Endothelial cell of umbilical vein (primary cell): ENCODE results near the gene AQP2. TPM values are rescaled to one million over a fixed set of nuclear protein-coding genes. Genes with fewer than 3 reads are reported as not detected.

ENCODE experiments used
- BruUV-seq: library from RNA; stranded (reverse); fragments of 400-500 nt; replicated peaks from 2 replicates; lab custom pipeline; 2021; lab: Mats Ljungman, UMichigan
- CTCF ChIA-PET: fragments of 300-600, 350-600 bp; sonication (Branson Sonifier 250); formaldehyde crosslinking; loops from one replicate; lab custom pipeline; 2021; ENCODE audit warnings: antibody characterized with exemption, inconsistent platforms; lab: Charles Lee
- POLR2A ChIA-PET: fragments of 300-600, 350-600 bp; sonication (Branson Sonifier 250); formaldehyde crosslinking; loops from one replicate; lab custom pipeline; 2021; ENCODE audit warnings: antibody characterized with exemption, inconsistent platforms; lab: Charles Lee
- DNase-seq: peaks from one replicate; pipeline ENCODE4 v3.0.0-alpha.2; 2011; ENCODE audit warnings: low read depth, low spot score
- FAIRE-seq: peaks from 2 replicates; lab custom pipeline; 2011; peaks lifted over from hg19 to GRCh38; lab: Jason Lieb, UNC
- H2AFZ ChIP-seq: 2 replicates; pipeline ENCODE4 v1.6.0; 2012; ENCODE audit warnings: low read depth, low read length, control low read depth, inconsistent platforms
- H3K27ac ChIP-seq: 2 replicates; pipeline ENCODE4 v1.5.1; 2011; ENCODE audit warnings: low read depth, mild to moderate bottlenecking, control low read depth, low read length, moderate library complexity; ENCODE audit not compliant: insufficient read depth
- H3K27me3 ChIP-seq, 2 experiments: 2 replicates each; pipeline versions ENCODE4 v1.6.0 to v1.6.1; 2011; ENCODE audit warnings: low read length in 2 of 2, mixed read lengths in 1 of 2; ENCODE audit not compliant: control insufficient read depth in 2 of 2, insufficient read depth in 2 of 2
- H3K36me3 ChIP-seq, 2 experiments: 2 replicates in 1 of 2; 3 replicates in 1 of 2; pipeline ENCODE4 v1.5.1; 2011; ENCODE audit warnings: low read length in 2 of 2, mild to moderate bottlenecking in 1 of 2, moderate library complexity in 1 of 2; ENCODE audit not compliant: control insufficient read depth in 2 of 2, insufficient read depth in 2 of 2; ENCODE audit errors: extremely low read depth in 1 of 2
- H3K4me1 ChIP-seq: 3 replicates; pipeline ENCODE4 v1.5.1; 2011; ENCODE audit warnings: mild to moderate bottlenecking, low read length; ENCODE audit not compliant: control insufficient read depth, insufficient read depth; ENCODE audit errors: extremely low read depth
- H3K4me2 ChIP-seq: 2 replicates; pipeline ENCODE4 v1.6.1; 2011; ENCODE audit warnings: low read length, control low read depth, mixed read lengths; ENCODE audit not compliant: insufficient read depth
- H3K4me3 ChIP-seq, 3 experiments: fragments of 200-600 bp in 1 of 3; sonication (generic), shearing (Covaris generic) in 1 of 3; replicated peaks in 1 of 3; 2 replicates each; pipeline ENCODE4 v1.5.1; 2011 to 2016; ENCODE audit warnings: control low read depth in 3 of 3, low read length in 3 of 3, mild to moderate bottlenecking in 2 of 3, inconsistent platforms in 1 of 3, low read depth in 1 of 3, moderate library complexity in 1 of 3; ENCODE audit not compliant: insufficient read depth in 1 of 3
- H3K79me2 ChIP-seq: 2 replicates; pipeline ENCODE4 v1.6.0; 2012; ENCODE audit warnings: low read length, inconsistent platforms; ENCODE audit not compliant: control insufficient read depth, insufficient read depth
- H3K9ac ChIP-seq: replicated peaks from 2 replicates; pipeline ENCODE3; 2011; ENCODE audit warnings: low read length, control low read depth; ENCODE audit not compliant: insufficient read depth; ENCODE audit errors: extremely low read depth
- H3K9me1 ChIP-seq: replicated peaks from 3 replicates; pipeline ENCODE4 v1.6.0; 2011; ENCODE audit warnings: mild to moderate bottlenecking, low read length; ENCODE audit not compliant: control insufficient read depth, insufficient read depth; ENCODE audit errors: extremely low read depth
- H3K9me3 ChIP-seq: replicated peaks from 2 replicates; pipeline ENCODE4 v1.5.1; 2012; ENCODE audit warnings: low read length, inconsistent platforms; ENCODE audit not compliant: control insufficient read depth, insufficient read depth
- H4K20me1 ChIP-seq: replicated peaks from 2 replicates; pipeline ENCODE3; 2011; ENCODE audit warnings: mild to moderate bottlenecking, low read length; ENCODE audit not compliant: control insufficient read depth, insufficient read depth; ENCODE audit errors: extremely low read depth
- CTCF ChIP-seq, 2 donors: IDR thresholded peaks; 1 replicate in 1 of 2; 2 replicates in 1 of 2; pipeline ENCODE4 v1.5.1; 2011; ENCODE audit warnings: low read length in 2 of 2, mild to moderate bottlenecking in 2 of 2, moderate library complexity in 2 of 2, control low read depth in 1 of 2, inconsistent platforms in 1 of 2, low read depth in 1 of 2; ENCODE audit not compliant: insufficient read depth in 1 of 2; ENCODE audit errors: extremely low read depth in 1 of 2
- EZH2 ChIP-seq: IDR thresholded peaks from 2 replicates; pipeline ENCODE4 v1.6.1; 2012; ENCODE audit warnings: borderline replicate concordance, low read depth, mild to moderate bottlenecking, moderate library complexity, low read length, inconsistent platforms; ENCODE audit not compliant: severe bottlenecking
- FOS ChIP-seq: IDR thresholded peaks from 2 replicates; pipeline ENCODE4 v1.6.1; 2011; ENCODE audit warnings: mild to moderate bottlenecking, low read length, moderate library complexity, borderline replicate concordance; ENCODE audit not compliant: insufficient read depth
- GATA2 ChIP-seq: IDR thresholded peaks from 2 replicates; pipeline ENCODE4 v1.7.0; 2011; ENCODE audit warnings: low read depth, mild to moderate bottlenecking, moderate library complexity, mixed read lengths, low read length; ENCODE audit not compliant: insufficient read length, insufficient read depth
- JUN ChIP-seq: IDR thresholded peaks from 2 replicates; pipeline ENCODE4 v1.6.1; 2011; ENCODE audit warnings: borderline replicate concordance, low read depth; ENCODE audit not compliant: insufficient read length, insufficient read depth
- MAX ChIP-seq: IDR thresholded peaks from 2 replicates; pipeline ENCODE4 v1.6.1; 2011; ENCODE audit not compliant: insufficient read depth, insufficient read length
- MYC ChIP-seq: IDR thresholded peaks from one replicate; pipeline ENCODE4 v1.6.1; 2011; ENCODE audit warnings: mild to moderate bottlenecking, low read depth, low read length
- POLR2A ChIP-seq: IDR thresholded peaks from 2 replicates; pipeline ENCODE4 v1.6.1; 2012; ENCODE audit warnings: low read depth, mild to moderate bottlenecking, control low read depth, low read length
- POLR2AphosphoS5 ChIP-seq: IDR thresholded peaks from 2 replicates; pipeline ENCODE4 v1.6.1; 2012; ENCODE audit warnings: low read depth, mild to moderate bottlenecking, control low read depth, low read length, moderate library complexity; ENCODE audit not compliant: insufficient read depth
- dilution Hi-C: fragments of 300-500 bp; cut with MboI; formaldehyde crosslinking; loops from one replicate; pipeline ENCODE4 v1.15.0; 2019; ENCODE audit warnings: low sequenced_read_pairs; ENCODE audit not compliant: extremely low pct_ligation_motif_present
- intact Hi-C: fragments of 100-400 bp; cut with micrococcal nuclease; formaldehyde crosslinking; loops from one replicate; pipeline ENCODE4 v1.10.0; 2022
- polyA plus RNA-seq, 4 experiments: library from polyadenylated mRNA; depleted of rRNA in 3 of 4; stranded (reverse) in 3 of 4; unstranded in 1 of 4; fragments of >200 nt; gene quantifications; 2 replicates each; pipeline versions ENCODE4 v1.2.1 to v1.2.3, GENCODE V29; 2011 to 2012; ENCODE audit warnings: missing spikeins in 1 of 4
- total RNA-seq: library from RNA; stranded (reverse); gene quantifications from 2 replicates; pipeline ENCODE4 v1.2.3, GENCODE V29; 2021

AQP2 gene
- total and polyA plus RNA-seq, 2 donors (not counting 3 experiments of a cell fraction or from before 2014, with no cell fraction given) = not detected

GRCh38 chr12:49909356-49909755 is 41.2 kb upstream of the AQP2 start:
- dilution Hi-C loops (no loop called here), intact Hi-C loops (no loop called here)
- FAIRE-seq = no peak
- Histone ChIP-seq H2AFZ (peak overlapping the region; percentile 56), H3K9me3 (no peaks in the 10 kb centered on the region), H3K36me3 (no peaks in the 10 kb centered on the region), H3K4me1 (peaks cover 4% of the 10 kb centered on the region), H3K4me2 (no peak overlapping the region), H4K20me1 (no peaks in the 10 kb centered on the region), H3K9me1 (no peaks in the 10 kb centered on the region), H3K4me3 (no peak overlapping the region), H3K27me3 (peaks cover 0 to 2% of the 10 kb centered on the region in 2 experiments), H3K79me2 (no peaks in the 10 kb centered on the region), H3K9ac (no peak overlapping the region), H3K27ac (no peak overlapping the region)
- ChIA-PET POLR2A (no interaction called here), CTCF (interaction anchor here (0.8 to 0.9 kb wide), 3 partner anchors 12 to 58 kb away, joined by 3 read pairs; no protein-coding TSS in a partner anchor)
- no peak for DNase-seq
- BruUV-seq = no TSS peak
- no peak for TF ChIP-seq POLR2A
- TF ChIP-seq CTCF (IDR thresholded peaks at IDR 0.05; ENCODE audit: extremely low read depth in 1 of 2, insufficient read depth in 1 of 2, low read depth in 1 of 2, low read length in 2 of 2) = no peak
- TF ChIP-seq EZH2 = no peak
- no peak for TF ChIP-seq FOS
- TF ChIP-seq GATA2 = no peak
- no peak for TF ChIP-seq JUN
- TF ChIP-seq MAX = no peak
- no peak for TF ChIP-seq MYC
- no peak for TF ChIP-seq POLR2AphosphoS5
